IPS-18c (cell line): ENCODE data around the gene CCDC106.

Source experiments
- H3K4me3 ChIP-seq: 2 replicates; pipeline ENCODE4 v1.7.0; 2013; ENCODE audit warnings: low read depth, mild to moderate bottlenecking, low read length, moderate library complexity; ENCODE audit not compliant: insufficient read depth
- H3K9me3 ChIP-seq: one replicate; pipeline ENCODE4 v1.6.1; 2013; ENCODE audit warnings: mild to moderate bottlenecking, low read length, moderate library complexity; ENCODE audit not compliant: control insufficient read depth, insufficient read depth

Gene CCDC106

DNA sequence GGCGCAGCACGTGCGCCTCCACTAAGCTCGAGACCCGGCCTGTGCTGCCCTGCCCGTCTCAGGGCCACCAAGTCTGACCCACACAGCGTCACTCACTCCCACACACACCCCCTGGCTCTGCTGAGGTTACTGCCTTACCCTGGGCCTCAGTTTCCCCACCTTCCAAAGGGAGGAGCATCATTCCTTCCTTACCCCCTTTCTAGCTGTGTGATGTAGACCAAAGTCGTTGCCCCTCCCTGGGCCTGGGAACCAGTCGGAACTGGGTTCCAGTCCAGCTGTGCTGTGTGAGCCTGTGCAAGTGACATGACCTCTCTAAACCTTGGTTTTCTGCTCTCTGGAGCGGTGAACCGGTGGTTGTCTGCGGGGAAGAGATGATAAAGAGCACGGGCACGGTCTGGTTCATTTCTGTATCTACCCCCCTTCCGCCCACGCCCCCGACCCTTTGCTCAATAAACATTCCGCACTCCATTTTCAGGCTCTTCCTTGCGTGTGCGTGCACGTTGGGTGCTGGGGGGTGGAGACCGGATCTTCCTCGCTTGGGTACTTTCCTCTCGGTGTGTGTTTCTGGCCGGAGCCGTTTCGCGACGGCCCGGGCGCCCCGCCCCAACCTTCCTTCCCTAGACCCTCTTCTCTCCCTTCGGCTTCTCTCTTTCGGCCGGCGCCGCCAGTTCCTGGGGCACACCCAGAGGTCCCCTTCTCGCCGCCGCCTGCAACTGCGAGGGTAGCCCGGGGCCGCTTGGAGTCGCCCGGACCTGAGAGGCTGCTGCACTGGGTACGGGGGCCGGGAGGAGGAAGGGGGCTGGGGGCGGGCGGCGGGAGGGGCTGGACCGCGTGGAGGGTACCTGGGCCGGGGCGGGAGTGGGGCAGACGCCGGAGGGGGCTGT, 4.8 kb upstream of the CCDC106 start, which contains the start of gene ZNF581:
Gene ZNF581 (plus strand): TSS at position 647 of the 884 bp plus-strand sequence. CDS start 923 bp downstream, outside the sequence.
- Histone ChIP-seq H3K9me3 (peaks cover 9% of the 10 kb centered on the region), H3K4me3 (peak within 1 kb of the TSS; percentile 64)

DNA sequence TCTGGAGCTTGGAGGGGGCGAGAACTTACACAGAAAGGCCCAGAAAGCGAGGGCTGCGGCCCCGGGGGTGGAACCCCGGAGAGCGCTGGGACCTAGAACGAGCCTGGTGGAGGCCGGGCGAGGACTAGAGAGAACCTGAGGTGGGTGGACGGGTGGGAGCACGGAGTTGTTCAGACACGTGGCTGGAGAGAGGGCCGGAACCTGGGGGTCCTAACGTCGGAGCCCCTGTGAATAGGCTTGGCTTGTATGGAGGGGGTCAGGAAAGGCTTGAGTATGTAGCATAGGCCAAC, 4.2 kb upstream of the CCDC106 start:
- Histone ChIP-seq H3K4me3 (peak overlapping the region; percentile 64), H3K9me3 (peaks cover 8% of the 10 kb centered on the region)

DNA sequence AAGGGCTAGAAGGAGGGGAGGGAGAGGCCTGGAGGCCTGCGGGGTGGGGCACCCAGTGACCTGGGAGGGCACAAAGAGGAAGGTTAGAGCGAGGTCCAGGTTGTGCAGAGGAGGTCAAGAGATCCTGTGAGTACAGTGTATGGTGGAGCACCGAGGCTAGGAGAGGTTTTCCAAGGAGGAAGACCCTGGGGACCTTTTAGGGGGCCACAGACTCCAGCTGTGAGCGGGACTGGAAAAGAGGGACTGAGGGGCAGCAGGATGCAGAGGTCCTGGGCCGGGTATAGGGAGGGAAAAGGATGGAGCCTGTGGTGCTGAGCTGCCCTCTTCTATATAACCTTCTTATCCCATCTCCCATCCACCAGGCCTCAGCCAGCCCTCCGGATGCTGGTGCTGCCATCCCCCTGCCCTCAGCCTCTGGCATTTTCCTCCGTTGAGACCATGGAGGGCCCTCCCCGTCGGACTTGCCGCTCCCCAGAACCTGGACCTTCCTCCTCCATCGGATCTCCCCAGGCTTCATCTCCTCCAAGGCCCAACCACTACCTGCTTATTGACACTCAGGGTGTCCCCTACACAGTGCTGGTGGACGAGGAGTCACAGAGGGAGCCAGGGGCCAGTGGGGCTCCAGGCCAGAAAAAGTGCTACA, 3.7 kb upstream of the CCDC106 start:
- Histone ChIP-seq H3K9me3 (peaks cover 7% of the 10 kb centered on the region), H3K4me3 (peak overlapping the region; percentile 64)

DNA sequence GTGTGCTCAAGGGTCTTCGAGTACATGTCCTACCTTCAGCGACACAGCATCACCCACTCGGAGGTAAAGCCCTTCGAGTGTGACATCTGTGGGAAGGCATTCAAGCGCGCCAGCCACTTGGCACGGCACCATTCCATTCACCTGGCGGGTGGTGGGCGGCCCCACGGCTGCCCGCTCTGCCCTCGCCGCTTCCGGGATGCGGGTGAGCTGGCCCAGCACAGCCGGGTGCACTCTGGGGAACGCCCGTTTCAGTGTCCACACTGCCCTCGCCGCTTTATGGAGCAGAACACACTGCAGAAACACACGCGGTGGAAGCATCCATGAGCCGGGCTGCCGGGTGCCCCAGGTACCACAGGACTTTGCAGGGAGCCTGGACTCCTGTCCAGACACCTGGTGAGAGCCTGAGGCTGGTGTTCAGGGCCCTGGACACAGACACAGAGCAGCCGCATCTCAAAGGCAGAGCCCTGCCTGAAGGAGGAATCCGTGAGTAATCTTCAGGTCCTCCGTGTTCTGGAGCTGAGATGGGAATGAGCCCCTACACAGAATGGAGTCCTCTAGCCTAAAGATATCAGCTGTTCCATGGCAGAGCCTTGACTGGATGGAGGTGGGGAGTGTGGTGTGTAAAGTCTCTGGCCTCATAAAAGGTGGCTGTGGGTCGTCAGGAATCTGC, 3.0 kb upstream of the CCDC106 start:
- H3K9me3 ChIP-seq = peaks cover 7% of the 10 kb centered on the region
- peak overlapping the region; percentile 64 for H3K4me3 ChIP-seq

DNA sequence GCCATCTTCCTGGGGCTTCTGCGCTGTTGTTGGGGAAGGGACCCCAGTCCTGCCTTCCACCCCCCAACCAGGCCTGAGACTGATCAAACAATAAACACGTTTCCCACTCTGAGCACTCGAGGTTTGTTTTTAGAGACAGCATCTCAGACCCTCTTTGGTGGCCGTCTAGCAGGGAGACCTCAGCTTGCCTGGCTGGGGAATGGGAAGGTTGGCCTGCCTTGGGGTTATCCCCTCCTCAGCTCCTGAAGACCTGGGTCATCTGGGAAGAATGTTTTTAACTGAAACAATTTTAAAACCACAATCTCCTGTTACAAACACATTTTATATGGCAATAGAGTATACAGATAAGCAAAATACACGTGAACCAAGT, 2.5 kb upstream of the CCDC106 start:
- no peak overlapping the region for H3K4me3 ChIP-seq

DNA sequence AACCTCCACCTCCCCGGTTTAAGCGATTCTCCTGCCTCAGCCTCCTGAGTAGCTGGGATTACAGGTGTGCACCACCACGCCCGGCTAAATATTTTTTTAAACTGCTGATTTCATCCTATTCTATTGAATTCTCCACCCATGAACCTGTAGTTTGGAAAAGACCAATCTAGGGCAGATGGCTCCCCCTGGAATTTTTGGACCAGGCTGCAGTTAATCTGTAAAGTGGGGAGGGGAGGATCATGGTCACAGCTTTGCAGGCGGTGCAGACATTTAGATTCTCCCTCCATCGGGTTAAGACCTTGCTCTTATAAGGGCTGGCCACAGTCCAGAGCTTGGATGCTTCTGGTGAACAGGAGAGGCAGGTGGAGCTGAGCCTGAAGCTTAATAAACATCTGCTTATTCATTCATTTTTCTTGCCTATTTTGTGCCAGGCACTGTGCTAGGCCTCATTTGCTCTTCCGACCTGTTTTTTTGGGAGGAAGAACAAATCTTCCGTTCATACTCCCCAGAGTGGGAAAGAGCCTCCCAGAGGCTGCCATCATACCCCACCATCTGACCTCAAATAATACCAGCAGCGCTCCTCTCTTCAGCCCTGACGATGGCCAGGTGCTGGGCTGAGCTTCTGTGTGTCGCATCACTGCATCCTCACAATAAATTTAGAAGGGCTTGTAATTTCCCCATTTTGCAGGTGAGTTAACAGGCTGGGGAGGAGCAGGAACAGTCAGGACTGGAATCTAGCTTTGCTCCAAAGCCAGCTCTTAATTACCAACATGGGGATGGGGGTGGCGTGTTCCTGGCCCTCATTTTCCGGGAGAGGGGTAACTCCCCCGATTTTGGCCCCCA, 902 bp upstream of the CCDC106 start:
- H3K9me3 ChIP-seq = no peaks in the 10 kb centered on the region
- H3K4me3 ChIP-seq = peak overlapping the region; percentile 89

More for the DNA sequence above, 2.5 kb upstream of the CCDC106 start:
- H3K9me3 ChIP-seq = peaks cover 2% of the 10 kb centered on the region

DNA sequence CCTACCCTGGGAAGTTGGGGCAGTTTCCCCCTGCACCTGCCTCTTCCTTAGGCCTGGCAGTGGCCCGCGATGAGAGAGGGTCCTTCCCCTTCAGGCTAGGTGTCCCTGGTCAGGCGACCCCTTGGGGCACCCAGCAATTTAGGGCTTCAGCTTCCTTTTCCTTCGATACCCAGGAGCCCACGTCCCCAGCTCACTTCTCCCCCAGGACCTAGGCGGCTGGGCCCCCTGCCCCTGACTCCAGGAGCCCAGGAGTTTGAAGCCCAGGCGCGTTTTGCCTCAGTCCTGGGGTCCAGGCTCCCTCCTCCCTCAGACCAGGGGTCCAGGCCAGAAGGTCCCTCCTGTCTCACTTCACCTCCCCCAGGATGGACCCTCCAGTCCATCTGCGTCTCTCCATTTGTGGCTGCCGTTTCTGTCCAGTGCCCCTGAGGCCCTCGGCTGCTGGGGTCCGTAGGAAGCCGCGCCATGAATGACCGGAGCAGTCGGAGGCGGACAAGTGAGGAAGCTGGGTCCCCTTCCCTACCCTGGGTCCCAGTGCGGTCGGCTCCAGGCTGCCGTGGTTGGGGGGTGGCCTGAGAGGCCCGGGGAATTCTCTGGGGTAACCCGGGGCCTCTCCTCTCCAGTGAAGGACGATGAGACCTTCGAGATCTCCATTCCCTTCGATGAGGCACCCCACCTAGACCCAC, 714 bp downstream of the CCDC106 start:
- Histone ChIP-seq H3K4me3 (peak overlapping the region; percentile 89), H3K9me3 (no peaks in the 10 kb centered on the region)

DNA sequence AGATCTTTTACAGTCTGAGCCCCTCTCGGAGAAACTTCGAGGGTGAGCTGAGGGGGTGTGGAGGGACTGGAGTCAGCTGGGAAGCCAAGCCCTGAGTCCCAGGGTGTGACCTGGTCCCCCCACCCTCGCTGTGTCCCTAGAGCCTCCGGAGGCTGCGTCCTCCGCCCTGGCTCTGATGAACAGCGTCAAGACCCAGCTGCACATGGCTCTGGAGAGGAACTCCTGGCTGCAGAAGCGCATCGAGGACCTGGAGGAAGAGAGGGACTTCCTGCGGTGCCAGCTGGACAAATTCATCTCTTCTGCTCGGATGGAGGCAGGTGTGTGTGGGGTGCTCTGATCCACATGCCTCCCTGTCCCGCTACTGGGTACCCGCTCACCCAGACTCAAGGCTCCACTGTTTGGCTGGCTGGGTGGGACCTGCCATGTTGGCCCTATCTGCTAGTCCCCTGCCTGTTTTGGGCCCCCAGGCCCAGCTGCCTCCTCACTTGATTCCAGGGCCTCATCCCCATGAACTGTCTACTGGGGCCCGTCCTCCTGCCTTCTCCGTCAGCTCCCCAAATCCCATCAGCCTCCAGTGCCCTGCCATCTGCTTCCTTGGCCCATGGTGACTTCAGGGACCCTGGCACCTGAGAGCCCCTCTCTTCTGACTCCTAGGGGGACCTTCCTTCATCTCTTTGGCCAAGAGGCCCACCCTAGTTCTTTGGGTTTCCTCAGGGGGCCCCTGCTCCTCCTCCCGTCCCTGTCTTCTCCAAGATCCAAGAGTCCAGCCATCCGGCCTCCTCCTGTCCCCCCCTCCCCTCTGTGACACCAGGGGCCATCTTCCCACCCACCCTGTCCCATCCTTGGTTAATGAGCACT, 1.5 kb downstream of the CCDC106 start:
- Histone ChIP-seq H3K4me3 (no peak overlapping the region), H3K9me3 (no peaks in the 10 kb centered on the region)

DNA sequence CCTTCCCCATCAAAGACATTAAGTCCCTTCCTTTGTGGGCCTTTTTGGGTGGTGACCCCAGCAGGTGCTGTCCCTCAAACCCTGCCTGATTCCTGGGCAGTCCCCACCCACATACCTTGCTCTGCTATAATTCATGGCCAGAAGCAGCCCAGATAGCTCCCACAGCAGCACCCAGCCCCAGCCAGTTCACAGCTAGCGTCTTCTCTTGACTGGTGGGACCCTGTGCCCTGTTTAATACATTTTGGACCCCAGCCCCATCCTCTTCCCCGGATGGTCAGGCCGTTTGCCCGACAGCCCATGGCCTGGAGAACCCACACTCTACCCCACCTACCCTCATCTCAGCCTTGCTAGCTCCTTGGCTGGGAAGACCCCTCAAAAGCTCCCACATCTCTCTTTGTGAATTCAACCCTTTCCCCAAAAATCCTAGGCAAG, 2.1 kb downstream of the CCDC106 start:
- Histone ChIP-seq H3K4me3 (no peak overlapping the region), H3K9me3 (no peaks in the 10 kb centered on the region)

DNA sequence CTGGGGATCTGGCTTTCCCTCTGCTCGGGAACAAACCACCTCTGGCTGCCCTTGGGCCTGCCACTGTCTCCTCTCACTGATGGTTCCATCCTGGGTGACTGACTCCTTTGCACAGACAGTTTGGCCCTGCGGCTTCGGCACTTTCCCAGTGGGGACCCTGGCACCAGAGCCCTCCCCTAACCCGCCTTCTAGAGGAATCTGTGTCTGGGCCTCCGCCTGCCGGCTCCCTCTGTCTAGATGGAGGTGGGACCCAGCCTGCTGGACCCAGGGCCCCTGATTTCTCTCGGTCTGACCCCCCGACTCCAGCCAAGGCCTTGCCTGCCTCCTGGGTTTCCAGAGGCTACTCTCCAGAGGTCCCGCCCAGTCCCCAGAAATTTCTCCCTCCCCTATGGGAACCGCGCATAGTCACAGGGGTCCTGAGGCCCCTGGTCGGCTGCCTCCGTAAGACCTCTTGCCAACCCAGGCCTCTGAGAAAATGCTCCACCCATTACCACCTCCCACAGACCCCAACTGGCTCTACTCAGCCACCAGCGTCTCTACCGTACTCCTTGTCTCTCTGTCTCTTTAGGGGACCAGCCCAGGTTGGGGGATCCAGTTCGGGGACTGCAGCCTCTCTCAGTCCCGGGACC, 2.7 kb downstream of the CCDC106 start:
- H3K9me3 ChIP-seq = no peaks in the 10 kb centered on the region
- no peak overlapping the region for H3K4me3 ChIP-seq

DNA sequence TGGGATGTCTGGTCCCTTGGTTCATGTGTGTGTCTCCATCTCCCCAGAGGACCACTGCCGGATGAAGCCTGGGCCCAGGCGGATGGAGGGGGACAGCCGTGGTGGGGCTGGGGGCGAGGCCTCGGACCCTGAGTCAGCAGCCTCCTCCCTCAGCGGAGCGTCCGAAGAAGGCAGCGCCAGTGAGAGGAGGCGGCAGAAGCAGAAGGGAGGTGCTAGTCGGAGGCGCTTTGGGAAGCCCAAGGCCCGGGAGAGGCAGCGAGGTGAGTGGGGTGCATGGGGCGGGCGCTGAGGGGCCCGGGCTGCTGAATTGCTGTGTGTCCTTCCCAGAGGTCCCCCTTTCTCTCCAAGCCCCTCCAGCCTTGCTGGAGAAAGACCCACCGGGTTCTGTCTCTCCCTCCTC, 3.2 kb downstream of the CCDC106 start:
- no peaks in the 10 kb centered on the region for H3K9me3 ChIP-seq
- no peak overlapping the region for H3K4me3 ChIP-seq

DNA sequence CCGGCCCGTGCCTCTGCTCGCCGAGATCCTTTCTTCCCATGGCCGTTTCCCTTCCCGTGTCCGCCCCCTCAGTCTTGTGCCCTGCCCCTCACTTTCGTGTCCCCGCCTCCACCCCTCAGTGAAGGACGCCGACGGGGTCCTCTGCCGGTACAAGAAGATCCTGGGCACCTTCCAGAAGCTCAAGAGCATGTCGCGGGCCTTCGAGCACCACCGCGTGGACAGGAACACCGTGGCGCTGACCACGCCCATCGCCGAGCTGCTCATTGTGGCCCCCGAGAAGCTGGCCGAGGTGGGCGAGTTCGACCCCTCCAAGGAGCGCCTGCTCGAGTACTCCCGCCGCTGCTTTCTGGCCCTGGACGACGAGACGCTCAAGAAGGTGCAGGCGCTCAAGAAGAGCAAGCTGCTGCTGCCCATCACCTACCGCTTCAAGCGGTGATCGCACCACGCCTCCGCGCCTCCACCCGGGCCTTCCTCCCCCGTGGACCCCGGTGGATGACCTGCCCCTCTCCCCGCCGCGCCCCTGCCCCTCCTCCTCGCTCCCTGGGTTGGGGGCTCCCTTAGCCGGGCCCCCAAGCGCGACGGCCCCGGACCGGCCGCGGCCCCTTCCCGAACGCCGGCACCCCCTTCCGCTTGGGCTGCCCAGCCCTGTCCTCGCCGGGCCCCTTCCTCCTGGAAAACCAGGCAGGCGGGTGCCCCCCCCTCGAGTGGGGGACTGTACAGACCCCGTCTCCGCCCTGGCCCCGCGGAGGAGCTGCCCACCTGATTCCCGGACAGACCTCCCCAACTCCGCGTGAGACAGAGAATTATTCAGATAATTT, 4.5 kb downstream of the CCDC106 start:
- Histone ChIP-seq H3K4me3 (peak overlapping the region; percentile 31; the same call in 1 of the 2 replicates), H3K9me3 (no peaks in the 10 kb centered on the region)

DNA sequence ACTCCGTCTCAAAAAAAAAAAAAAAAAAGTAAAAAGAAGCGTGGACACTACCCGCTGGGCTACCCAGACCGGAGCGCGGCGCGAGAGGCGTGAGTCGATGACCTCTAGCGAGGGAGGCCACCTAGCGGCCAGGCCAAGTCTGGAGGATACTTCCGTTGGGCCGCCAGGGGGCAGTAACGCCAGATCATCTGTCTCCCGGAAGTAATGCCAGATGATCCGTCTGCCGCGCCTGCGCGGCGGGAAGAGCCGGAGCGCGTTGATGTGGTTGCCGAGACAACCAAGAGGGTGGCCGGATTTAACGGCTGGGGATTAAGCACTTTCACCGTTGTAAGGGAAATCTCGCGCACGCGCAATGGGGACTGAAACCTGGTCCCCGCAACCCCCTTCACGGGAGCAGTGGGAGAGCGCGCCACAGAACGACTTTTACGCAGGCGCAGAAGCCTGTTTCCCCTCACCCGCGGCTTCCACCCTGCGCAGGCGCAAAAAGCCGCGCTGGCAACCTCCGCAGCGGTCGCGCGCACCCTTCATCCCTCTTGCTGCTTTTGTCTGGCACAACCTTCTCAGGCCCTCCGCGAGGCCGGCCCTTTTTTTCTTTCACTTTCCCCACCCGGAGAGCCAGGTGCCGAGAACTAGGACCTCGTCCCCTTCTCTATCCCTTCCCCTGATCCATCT, 5.8 kb downstream of the CCDC106 start:
- Histone ChIP-seq H3K9me3 (no peaks in the 10 kb centered on the region), H3K4me3 (peak overlapping the region; percentile 79)

DNA sequence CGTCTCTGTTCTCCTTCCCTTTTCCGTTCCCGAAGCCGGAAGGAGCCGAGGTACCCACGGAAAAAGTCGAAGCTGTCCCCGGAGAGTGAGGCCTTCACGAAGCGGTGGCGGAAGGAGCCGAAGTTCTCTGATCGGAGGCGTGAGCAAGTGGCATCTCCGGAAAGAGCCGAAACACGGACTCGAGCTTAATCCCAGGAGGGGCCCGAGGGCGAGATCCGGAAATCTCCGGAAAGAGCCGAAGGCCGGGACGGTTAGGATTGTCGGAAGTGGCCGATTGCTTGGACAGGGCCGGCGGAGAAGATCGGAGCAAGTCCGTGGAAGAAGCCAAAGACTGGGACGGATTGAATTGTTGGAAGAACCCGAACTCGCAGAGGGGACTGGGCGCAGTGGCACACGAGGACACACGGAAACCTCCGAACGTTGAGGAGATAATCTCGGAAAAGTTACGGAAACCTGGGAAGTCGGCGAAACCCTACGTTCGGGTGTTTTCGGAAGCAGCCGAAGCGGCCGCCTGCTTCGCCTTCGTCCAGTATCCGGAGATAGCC, 6.4 kb downstream of the CCDC106 start:
- peaks cover 2% of the 10 kb centered on the region for H3K9me3 ChIP-seq
- peak overlapping the region; percentile 79 for H3K4me3 ChIP-seq
